ACC112 (cell line): ENCODE data around the gene FBXL7.
A peak's percentile ranks its signal among the peaks of the same experiment; 100 is the strongest.

Experiments used
- H2AFZ ChIP-seq: fragments of 200-600 bp; sonication (generic); one replicate; pipeline ENCODE4 v1.6.0; 2017; ENCODE audit warnings: antibody characterized with exemption, low read length; ENCODE audit not compliant: unreplicated experiment
- H3K27ac ChIP-seq: fragments of 200-600 bp; sonication (generic); 2 replicates; pipeline ENCODE4 v1.5.1; 2014; ENCODE audit warnings: low read depth, mild to moderate bottlenecking, antibody characterized with exemption, low read length, moderate library complexity
- H3K27me3 ChIP-seq: fragments of 200-600 bp; sonication (generic); 2 replicates; pipeline ENCODE4 v1.6.1; 2014; ENCODE audit warnings: mild to moderate bottlenecking, antibody characterized with exemption, low read length, moderate library complexity, mixed read lengths; ENCODE audit not compliant: insufficient read depth
- H3K36me3 ChIP-seq: fragments of 200-600 bp; sonication (generic); 2 replicates; pipeline ENCODE4 v1.6.1; 2016; ENCODE audit warnings: mild to moderate bottlenecking, antibody characterized with exemption, low read length, moderate library complexity, mixed read lengths; ENCODE audit not compliant: insufficient read depth
- H3K4me1 ChIP-seq: fragments of 200-600 bp; sonication (generic); one replicate; pipeline ENCODE4 v1.6.1; 2016; ENCODE audit warnings: low read length, mixed read lengths; ENCODE audit not compliant: insufficient read depth, unreplicated experiment, control insufficient read depth
- H3K4me3 ChIP-seq: fragments of 200-600 bp; sonication (generic); 2 replicates; pipeline ENCODE4 v1.5.1; 2014; ENCODE audit warnings: mild to moderate bottlenecking, low read depth, low read length
- H3K79me2 ChIP-seq: fragments of 200-600 bp; sonication (generic); one replicate; pipeline ENCODE4 v1.6.0; 2016; ENCODE audit warnings: low read length; ENCODE audit not compliant: control insufficient read depth, unreplicated experiment, insufficient read depth

The FBXL7 gene

DNA sequence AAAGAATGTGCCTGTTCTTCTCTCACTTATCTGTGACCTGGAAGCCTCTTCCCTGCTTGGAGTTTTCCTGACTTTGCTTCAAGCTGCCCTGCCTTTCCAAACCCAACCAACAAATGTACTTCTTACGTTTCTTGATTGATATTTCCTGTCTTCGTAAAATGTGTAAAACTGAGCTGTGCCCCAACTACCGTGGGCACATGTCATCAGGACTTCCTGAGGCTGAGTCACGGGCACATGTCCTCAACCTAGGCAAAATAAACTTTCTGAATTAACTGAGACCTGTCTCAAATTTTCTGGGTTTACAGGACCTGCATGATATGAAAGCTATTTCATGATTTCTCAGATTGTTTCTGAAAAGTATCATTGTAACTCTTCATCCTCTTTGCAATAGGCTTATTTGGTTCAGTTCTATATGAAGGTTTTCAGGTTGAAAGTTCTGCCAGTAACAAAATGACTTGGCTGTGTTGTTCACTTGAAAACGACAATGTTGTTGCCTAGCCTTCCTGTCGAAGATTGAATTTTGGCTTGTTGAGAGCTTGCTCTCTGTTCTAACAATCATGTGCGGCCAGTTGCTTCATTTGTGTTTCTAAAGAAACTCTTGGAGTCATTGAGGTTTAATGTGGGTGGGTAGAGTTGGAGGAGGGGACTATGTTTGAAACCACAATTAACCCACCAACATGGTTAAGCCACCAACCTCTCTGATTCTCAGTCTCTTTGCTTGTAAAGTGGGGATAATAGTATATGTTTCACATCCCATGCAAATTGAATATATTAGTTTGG lies 145.6 kb downstream of the FBXL7 start:
- peaks cover 26% of the 10 kb centered on the region for H3K79me2 ChIP-seq
- H2AFZ ChIP-seq, result peak overlapping the region; percentile 77
- peaks cover 26% of the 10 kb centered on the region for H3K4me1 ChIP-seq
- H3K27ac ChIP-seq, result peak overlapping the region; percentile 65
- peak overlapping the region; percentile 59; the same call in 1 of the 2 replicates for H3K4me3 ChIP-seq
- H3K36me3 ChIP-seq, result no peaks in the 10 kb centered on the region
- no peaks in the 10 kb centered on the region for H3K27me3 ChIP-seq

DNA sequence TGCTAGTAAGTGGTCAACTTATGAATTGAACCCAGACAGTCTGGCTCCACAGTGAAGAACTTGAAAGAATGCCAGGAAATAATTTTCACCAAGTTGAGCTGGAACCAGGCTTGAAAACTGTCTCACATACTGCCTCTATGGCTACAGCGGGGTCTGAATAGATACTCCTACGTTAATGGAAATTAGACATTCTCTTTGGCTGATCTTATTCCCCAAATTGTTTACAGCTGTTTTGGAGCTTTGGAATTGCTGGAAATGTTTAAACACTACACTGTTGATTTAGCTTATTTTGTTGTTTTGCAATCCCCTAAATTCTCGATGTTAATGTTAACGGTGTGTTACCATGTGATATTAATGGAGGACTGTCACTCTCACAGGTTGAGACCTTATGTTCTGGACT lies 146.4 kb downstream of the FBXL7 start:
- Histone ChIP-seq H3K4me1 (peaks cover 26% of the 10 kb centered on the region), H3K27ac (no peak overlapping the region), H3K27me3 (no peaks in the 10 kb centered on the region), H3K79me2 (peaks cover 26% of the 10 kb centered on the region), H3K36me3 (no peaks in the 10 kb centered on the region), H3K4me3 (no peak overlapping the region), H2AFZ (no peak overlapping the region)

DNA sequence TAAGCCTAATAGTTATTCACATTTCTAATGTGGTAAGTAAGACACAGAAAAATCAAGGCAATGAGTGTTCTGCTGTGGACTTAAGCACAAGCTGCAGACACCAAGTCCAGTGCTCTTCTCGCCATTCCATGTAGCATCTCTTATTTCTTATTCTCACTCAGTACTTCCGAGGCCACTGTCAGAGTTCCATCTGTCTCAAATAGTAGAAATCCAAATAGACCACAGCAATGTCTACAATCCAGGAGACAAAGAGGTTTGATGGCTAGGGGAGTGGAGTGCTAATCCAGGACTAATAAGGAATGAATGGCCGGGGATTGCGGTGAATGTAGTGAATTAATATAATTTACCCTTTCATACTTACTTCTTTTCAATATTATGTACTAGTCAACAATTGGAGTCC lies 147.3 kb downstream of the FBXL7 start:
- Histone ChIP-seq H2AFZ (no peak overlapping the region), H3K79me2 (peaks cover 24% of the 10 kb centered on the region), H3K27ac (no peak overlapping the region), H3K4me1 (peaks cover 26% of the 10 kb centered on the region), H3K36me3 (no peaks in the 10 kb centered on the region), H3K27me3 (no peaks in the 10 kb centered on the region), H3K4me3 (no peak overlapping the region)

DNA sequence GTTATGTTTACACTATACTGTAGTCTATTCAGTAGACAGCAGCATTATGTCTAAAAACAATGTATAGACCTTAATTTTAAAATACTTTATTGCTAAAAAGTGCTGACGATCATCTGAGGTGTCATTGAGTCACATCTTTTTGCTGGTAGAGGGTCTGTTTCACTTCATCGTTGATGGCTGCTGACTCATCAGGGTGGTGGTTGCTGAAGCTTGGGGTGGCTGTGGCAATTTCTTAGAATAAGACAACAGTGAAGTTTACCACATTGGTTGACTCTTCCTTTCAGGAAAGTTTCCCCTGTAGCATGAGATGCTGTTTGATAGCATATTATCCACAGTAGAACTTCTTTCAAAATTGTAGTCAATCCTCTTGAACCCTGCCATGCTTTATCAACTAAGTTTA lies 150.3 kb downstream of the FBXL7 start:
- H3K79me2 ChIP-seq, result peaks cover 16% of the 10 kb centered on the region
- no peaks in the 10 kb centered on the region for H3K27me3 ChIP-seq
- no peak overlapping the region for H2AFZ ChIP-seq
- peaks cover 6% of the 10 kb centered on the region for H3K4me1 ChIP-seq
- H3K4me3 ChIP-seq, result no peak overlapping the region
- H3K27ac ChIP-seq, result no peak overlapping the region
- no peaks in the 10 kb centered on the region for H3K36me3 ChIP-seq

DNA sequence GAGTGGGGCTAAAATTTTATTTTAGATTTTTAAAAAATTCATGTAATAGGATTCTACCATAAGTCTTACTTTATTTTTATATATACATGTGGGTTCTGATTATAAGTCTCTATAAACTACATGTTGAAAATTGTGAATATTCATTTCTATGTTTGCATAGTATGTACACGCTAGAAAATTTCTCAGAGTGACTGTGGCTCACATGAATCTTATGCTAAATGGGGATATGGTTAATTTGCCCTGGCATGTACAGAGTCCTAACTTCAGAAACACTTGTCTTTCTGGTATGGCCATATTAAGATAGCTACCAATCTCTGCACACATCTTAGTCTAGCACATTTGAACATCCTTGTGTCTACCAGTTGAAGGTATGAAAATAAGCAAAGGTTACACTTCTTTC lies 154.8 kb downstream of the FBXL7 start:
- Histone ChIP-seq H3K27ac (no peak overlapping the region), H3K27me3 (no peaks in the 10 kb centered on the region), H3K4me1 (no peaks in the 10 kb centered on the region), H3K79me2 (no peaks in the 10 kb centered on the region), H3K36me3 (no peaks in the 10 kb centered on the region), H3K4me3 (no peak overlapping the region), H2AFZ (no peak overlapping the region)

DNA sequence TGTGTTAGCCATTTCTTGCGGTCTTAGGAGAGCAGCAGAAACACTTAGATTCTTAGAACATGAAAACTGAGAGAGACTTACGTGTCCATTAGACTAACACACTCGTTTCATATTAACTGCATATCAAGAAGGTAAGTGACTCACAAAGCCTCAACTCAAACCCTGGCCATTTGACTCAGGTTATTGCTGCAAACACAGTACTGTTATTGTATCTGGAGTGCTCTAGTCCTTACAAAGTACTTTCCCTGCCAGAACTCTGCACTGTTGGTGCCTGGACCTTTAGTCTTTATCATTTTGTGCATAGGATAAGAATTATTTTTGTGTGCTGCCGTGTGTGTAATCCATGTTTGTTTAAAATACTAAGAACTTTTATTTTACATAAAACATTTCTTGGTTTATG lies 155.7 kb downstream of the FBXL7 start:
- Histone ChIP-seq H3K27ac (no peak overlapping the region), H2AFZ (no peak overlapping the region), H3K79me2 (no peaks in the 10 kb centered on the region), H3K4me1 (no peaks in the 10 kb centered on the region), H3K4me3 (no peak overlapping the region), H3K27me3 (no peaks in the 10 kb centered on the region), H3K36me3 (no peaks in the 10 kb centered on the region)

DNA sequence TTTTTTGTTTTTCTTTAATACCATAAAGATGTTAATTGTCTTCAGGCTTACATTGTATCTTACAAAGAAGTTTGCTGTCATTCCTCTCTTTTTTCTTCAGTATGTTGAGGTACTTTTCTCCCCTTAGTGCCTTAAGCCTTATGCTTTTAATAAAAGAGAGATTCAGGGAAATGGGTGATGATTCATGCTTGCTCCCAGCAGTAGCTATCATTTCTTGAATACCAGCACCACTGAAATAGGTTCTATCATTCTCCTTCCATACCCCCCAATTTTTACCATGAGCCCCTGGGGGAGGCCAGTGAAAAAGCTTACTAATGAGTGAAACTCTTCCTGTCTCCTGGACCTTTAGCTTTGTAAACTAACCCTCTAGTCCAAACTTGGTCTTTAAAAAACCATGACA lies 165.0 kb downstream of the FBXL7 start:
- Histone ChIP-seq H3K27me3 (no peaks in the 10 kb centered on the region), H3K4me1 (peaks cover 6% of the 10 kb centered on the region), H3K27ac (no peak overlapping the region), H3K36me3 (no peaks in the 10 kb centered on the region), H3K79me2 (peaks cover 29% of the 10 kb centered on the region), H3K4me3 (no peak overlapping the region), H2AFZ (no peak overlapping the region)

DNA sequence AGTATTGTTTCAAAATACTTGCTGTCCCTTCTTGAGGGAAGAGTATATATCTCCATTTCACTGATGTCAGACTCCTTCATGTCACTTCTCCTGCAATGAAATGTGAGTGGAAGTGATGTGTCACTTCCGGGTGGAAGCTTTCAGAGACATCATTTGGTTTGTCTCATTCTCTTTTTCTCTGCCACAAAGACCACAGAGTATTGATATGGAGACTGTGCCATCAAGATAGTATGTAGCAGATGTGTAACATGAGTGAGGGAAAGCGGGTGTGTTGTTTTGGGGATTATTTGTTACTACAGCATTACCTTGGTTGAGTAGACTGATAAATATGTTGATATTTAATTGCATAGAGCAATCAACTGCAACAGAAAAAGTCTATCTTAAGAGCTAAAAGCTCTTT lies 169.8 kb downstream of the FBXL7 start:
- Histone ChIP-seq H3K4me3 (no peak overlapping the region), H3K36me3 (no peaks in the 10 kb centered on the region), H3K4me1 (peaks cover 4% of the 10 kb centered on the region), H3K27ac (no peak overlapping the region), H2AFZ (no peak overlapping the region), H3K27me3 (no peaks in the 10 kb centered on the region), H3K79me2 (peaks cover 23% of the 10 kb centered on the region)

DNA sequence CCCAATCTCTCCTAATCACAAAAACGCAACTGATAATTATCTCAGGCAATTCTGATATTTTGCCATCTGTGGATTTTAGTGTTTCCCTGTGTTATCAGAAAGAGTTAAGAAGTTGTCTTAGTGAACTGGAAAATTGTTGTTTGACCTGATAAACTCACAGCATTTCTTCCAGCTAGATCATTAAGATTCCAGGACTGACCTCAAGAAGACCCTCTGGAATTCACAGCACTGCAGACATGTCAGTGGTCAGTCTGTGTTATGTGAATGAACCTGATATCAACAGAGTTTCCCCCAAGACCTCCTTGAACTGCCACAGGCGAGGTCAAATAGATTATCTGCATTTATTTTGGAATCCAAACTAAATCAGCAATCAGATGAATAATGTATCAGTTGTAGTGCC lies 174.7 kb downstream of the FBXL7 start:
- Histone ChIP-seq H2AFZ (no peak overlapping the region), H3K4me3 (no peak overlapping the region), H3K27ac (no peak overlapping the region), H3K27me3 (no peaks in the 10 kb centered on the region), H3K36me3 (no peaks in the 10 kb centered on the region), H3K79me2 (peaks cover 3% of the 10 kb centered on the region), H3K4me1 (no peaks in the 10 kb centered on the region)

DNA sequence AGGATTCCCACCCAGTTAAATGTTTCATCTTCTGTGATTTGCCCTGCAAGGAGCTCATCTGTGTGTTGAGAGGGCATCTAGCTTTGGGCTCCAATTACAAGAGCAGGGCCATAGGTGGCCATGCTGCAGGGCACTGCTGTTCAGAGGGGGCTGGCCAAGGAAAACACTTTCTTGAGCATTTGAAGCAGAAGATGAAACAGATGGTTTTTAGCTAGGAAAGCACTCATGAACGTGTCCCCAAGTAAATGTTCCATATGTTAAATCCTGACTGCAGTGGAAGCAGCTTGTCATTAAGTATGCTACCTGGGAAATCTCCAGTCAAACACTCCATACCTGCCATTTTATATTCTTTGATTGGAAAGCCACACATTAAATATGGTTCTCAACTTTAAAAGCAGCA lies 176.6 kb downstream of the FBXL7 start:
- Histone ChIP-seq H2AFZ (no peak overlapping the region), H3K79me2 (no peaks in the 10 kb centered on the region), H3K36me3 (no peaks in the 10 kb centered on the region), H3K4me3 (no peak overlapping the region), H3K27me3 (no peaks in the 10 kb centered on the region), H3K4me1 (no peaks in the 10 kb centered on the region), H3K27ac (no peak overlapping the region)

DNA sequence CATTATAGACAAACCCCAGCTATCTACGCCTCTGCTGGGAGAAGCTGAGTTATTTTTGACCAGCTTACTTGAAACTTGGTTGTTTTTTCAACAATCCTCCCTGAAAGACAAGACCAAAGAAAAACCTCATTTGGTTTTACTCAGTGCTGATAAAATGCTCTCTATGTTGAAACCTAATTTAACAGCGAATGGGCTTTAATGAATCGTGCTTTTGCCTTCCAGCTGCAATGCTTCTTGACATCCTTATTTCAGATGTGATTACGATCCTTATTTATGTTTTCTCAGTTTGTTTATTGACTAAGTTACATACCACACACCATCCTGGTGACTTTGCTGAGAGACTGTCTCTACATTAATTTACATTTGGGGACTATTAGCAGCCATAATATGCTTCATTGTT lies 179.2 kb downstream of the FBXL7 start:
- no peak overlapping the region for H2AFZ ChIP-seq
- H3K27ac ChIP-seq, result no peak overlapping the region
- H3K4me3 ChIP-seq, result no peak overlapping the region
- no peaks in the 10 kb centered on the region for H3K79me2 ChIP-seq
- H3K4me1 ChIP-seq, result no peaks in the 10 kb centered on the region
- no peaks in the 10 kb centered on the region for H3K36me3 ChIP-seq
- H3K27me3 ChIP-seq, result no peaks in the 10 kb centered on the region
